ENCODE measurements around the gene PPP1R1C.

The PPP1R1C gene

GRCh38 chr2:181971032-181971431 is 14.6 kb upstream of the PPP1R1C start:
- no peak for DNase-seq (ENCODE audit: low read depth in 4 of 4, low spot score in 1 of 4)

DNA sequence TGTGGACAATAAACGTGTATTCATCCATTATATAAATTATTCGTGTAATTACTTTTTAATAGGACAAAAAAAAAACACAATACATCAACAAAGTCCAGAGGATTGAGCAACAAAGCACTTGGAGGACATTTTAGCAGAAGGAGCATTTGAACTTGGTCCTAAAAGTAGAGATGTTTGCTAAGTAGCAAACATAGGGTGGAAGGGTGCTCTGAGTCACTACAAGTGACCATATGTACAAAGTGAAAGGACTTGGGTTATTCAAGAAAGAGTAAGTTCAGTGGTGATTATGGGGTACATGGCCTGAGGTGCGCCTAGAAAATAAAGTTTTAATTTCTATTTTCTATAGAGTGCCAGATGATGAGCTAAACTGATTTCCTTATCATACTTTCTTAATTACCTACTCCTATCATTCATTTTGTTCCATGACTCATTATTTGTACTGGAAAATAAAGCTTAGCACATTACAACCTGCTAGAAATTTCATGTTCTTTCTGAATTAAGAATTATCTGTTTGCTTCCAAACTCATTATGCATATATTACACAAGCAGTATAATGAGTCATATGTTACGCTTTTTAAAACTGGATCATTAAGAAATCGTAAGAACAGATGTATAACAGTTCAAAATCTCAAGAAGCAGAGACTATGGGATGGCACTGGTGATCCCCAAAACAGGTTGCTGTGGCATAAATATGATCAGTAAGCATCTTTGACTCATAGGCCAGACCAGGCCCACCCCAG is 13.1 kb upstream of the PPP1R1C start:
- no peak for DNase-seq (ENCODE audit: low read depth in 4 of 4, low spot score in 1 of 4)

GRCh38 chr2:181973171-181973783 is 12.4 kb upstream of the PPP1R1C start:
- no peak for DNase-seq (ENCODE audit: low read depth in 4 of 4, low spot score in 1 of 4)

DNA sequence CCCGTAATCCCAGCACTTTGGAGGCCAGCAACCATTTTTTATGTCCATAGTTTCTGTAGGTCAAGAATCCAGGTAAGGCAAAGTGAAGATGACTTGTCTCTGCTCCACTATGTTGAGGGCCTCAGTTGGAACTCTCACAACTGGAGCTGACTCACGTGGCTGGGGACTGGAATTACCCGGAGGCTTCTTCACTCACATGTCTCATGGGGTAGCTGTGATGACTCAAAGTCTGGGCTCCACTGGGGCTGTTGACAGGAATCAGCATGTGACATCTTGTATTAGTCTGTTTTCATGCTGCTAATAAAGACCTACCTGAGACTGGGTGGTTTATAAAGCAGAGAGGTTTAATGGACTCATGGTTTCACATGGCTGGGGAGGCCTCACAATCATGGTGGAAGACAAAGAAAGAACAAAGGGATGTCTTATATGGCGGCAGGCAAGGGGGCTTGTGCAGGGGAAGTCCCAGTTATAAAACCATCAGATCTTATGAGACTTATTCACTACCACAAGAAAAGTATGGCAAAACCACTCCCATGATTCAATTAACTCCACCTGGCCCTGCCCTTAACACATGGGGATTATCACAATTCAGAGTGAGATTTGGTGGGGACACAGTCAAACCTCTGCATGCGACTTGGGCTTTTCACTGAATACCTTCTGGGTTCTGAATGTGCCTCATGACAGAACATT is 7.8 kb upstream of the PPP1R1C start:
- peak in 2 of 4 experiments; percentile 25 to 28 for DNase-seq (ENCODE audit: low read depth in 4 of 4, low spot score in 1 of 4)

GRCh38 chr2:181978351-181979150 is 7.1 kb upstream of the PPP1R1C start:
- no peak for DNase-seq (ENCODE audit: low read depth in 4 of 4, low spot score in 1 of 4)

DNA sequence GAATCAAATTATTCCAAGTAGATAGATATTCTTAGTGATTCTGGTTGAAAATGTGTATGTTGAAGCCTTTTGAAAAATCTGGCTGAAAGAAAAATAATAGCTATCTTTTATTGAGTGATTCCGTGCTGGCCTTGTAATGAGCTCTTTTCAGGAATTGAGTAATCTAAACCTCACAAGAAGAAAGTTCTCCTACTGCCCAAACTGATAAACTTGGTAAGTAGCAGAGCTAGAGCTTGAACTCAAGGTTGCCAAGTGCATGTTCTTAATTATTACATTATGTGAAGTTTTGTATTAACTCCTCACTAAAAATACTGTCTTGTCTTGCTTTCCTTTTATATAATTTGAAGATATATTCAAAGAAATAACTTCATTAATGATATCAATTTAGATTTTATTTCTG is 1.6 kb upstream of the PPP1R1C start:
- DNase-seq (ENCODE audit: low read depth in 4 of 4, low spot score in 1 of 4): no peak

DNA sequence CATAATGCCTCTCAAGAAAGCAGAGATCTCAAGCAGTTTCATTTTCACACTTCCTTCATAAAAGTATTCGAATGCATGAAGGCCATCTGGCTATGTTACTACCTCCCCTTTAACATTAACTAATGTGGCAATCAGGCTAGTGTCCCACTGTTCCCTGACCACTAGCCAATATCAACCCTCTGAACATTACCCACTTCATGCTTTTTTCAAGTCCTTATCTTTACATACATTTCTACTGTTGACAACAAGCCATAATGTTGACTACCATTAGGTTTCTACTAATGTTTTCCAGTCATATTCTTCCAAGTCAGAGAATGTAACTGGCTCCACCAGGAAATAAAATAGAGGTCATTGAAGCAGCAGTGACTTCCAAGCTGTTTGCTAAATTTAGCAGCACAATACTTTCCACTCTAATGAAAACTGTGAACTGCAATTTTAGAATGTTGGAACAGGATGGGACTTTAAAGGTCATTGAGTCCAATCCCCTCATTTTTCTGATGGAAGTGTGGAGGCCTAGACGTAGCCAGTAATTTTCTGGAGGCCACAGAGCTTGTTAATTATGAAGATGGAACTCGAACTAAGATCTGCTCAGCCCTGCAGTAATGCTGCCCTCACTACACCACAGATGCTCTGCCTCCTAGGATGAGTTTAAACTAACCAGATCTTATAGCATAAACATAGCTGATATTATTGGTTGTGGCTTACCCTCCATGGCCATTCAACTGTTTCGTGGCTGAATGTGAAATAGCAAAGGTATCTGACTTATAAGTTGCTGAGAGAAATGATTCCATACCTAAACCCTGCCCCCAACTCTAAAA is 630 bp upstream of the PPP1R1C start:
- no peak for DNase-seq (ENCODE audit: low read depth in 4 of 4, low spot score in 1 of 4)

- no peak for DNase-seq (ENCODE audit: low read depth in 4 of 4, low spot score in 1 of 4)
These were observed 2.7 kb downstream of the PPP1R1C start for GRCh38 chr2:181988154-181988924.

- no peak for DNase-seq (ENCODE audit: low read depth in 4 of 4, low spot score in 1 of 4)
These were observed 3.4 kb downstream of the PPP1R1C start for GRCh38 chr2:181989099-181989498.

- DNase-seq (ENCODE audit: low read depth in 4 of 4, low spot score in 1 of 4): no peak
These were observed 5.7 kb downstream of the PPP1R1C start for GRCh38 chr2:181991171-181991885.

DNA sequence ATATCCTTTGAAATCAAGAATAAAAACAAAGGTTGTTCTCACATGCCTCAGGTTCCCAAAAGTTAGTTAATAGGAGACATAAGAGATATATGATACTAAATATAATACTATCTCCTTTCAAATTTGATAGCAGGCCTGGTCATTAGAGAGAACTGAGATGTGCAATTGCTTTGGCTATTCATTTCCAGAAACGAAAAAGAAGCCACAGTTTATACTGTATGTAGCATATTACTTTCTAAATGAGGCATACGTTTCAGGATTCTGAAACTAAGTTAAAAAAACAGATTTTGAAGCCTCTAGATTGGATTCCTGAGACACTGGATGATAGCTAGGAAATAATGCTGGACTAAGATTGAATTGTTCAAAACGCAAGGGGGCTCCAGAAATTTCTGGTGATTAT is 7.1 kb downstream of the PPP1R1C start:
- no peak for DNase-seq (ENCODE audit: low read depth in 4 of 4, low spot score in 1 of 4)

DNA sequence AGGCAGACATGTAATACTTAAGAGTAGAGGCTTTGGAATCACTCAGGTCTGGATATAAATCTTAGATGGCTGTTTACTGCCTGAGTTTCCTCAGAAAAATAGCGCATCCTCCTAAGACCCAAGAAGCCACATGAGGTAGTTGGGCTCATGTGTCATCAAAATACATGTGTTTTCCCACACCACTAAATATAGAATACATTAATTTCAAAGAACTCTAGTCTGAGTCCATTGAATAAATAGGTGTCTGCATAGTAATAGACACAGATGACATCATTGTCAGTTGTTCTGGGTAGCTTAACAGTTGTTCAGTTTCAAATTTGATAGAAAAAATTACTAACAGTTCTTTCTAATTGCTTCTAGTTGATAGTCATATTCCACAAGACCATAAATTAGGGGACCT is 9.6 kb downstream of the PPP1R1C start:
- DNase-seq (ENCODE audit: low read depth in 4 of 4, low spot score in 1 of 4): no peak

- DNase-seq (ENCODE audit: low read depth in 4 of 4, low spot score in 1 of 4): no peak
These were observed 12.6 kb downstream of the PPP1R1C start for GRCh38 chr2:181998041-181998835.

- DNase-seq (ENCODE audit: low read depth in 4 of 4, low spot score in 1 of 4): no peak
These were observed 13.4 kb downstream of the PPP1R1C start for GRCh38 chr2:181998891-181999654.

DNA sequence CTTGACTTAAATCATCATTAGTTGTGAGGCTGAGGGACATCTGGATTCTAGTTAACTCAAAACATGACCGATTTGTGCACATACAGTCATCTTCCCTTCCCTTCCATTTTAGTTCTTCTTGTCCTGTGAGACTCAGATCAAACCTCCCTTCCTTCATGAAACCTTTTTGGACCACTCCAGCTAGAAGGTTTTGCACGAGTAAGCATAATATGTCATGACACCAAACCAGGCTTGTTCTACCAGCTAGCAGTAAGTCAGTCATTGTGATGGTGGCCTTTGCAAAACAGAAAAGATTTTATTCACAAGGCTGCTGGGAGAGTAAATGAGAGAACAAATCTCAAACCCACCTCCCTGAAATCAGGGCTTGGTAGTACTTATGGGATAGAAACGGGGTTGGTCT is 14.3 kb downstream of the PPP1R1C start:
- DNase-seq (ENCODE audit: low read depth in 4 of 4, low spot score in 1 of 4): no peak

- DNase-seq (ENCODE audit: low read depth in 4 of 4, low spot score in 1 of 4): no peak
These were observed 19.4 kb downstream of the PPP1R1C start for GRCh38 chr2:182004945-182005520.

DNA sequence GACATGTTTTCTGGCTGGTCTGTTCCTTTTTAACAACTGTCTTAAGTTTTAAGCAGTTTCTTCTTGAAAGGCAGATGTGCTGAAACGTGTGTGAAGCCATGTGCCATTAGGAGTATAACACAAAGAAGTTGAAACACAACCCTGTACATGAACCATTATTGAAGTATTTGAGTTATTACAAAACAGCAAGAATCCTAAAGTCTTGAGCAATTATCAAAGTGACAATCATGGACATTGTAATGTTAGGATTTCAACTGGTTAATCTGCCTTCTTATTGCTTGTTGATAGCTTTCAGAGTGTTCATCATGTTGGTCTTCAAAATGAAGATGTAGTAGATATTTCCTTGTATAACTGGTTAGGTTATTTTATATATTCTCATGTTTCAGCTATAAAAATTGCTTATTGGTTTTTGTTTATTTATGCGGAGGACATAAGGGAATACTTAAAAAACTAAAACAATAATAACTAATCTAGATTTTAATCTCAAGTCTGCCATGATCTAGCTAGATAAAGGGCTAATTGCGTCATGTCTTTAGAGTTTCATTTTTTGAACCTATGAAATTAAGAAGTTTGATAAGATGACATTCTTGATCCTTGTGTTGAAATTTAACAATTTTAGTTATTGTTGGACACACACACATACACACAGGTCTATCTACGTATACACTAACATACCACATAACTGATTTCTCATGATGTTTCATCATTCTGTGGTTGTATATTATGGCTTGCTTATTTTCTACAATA is 21.1 kb downstream of the PPP1R1C start:
- no peak for DNase-seq (ENCODE audit: low read depth in 4 of 4, low spot score in 1 of 4)

All from stimulated activated CD4-positive, alpha-beta T cell treated with anti-CD3 and anti-CD28 coated beads, Interleukin-1b, Interleukin-23, amount 100 ng/mL, for 24 hours (primary cell).